ENCODE results near the gene TIGD1. TPM values are rescaled to one million over a fixed set of nuclear protein-coding genes. Genes with fewer than 3 reads are reported as not detected.

The TIGD1 gene
- total RNA-seq, 1 donor from 2014 or later = 12.3 TPM

DNA sequence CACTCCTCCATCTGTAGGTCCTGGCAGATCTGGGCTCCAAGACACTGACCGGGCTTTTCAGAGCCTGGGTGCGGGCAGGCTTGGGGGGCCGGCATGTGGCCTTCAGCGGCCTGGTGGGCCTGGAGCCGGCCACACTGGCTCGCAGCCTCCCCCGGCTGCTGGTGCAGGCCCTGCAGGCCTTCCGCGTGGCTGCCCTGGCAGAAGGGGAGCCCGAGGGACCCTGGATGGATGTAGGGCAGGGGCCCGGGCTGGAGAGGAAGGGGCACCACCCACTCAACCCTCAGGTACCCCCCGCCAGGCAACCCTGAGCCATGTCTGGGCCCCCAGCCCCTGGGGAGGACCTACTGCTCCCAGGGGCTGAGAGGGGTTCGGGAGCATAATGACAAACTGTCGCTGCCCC, 25.2 kb downstream of the TIGD1 start:
- H3K27me3 Mint-ChIP-seq (ENCODE audit: unreplicated experiment) = peaks cover 12% of the 10 kb centered on the region
- peak; percentile 42 for DNase-seq
- no peak overlapping the region for H3K27ac Mint-ChIP-seq (ENCODE audit: unreplicated experiment)
- no peaks in the 10 kb centered on the region for H3K36me3 Mint-ChIP-seq (ENCODE audit: unreplicated experiment)
- no peak overlapping the region for H3K4me3 Mint-ChIP-seq (ENCODE audit: unreplicated experiment)
- peaks cover 3% of the 10 kb centered on the region for H3K4me1 Mint-ChIP-seq (ENCODE audit: low read depth, unreplicated experiment)
- peaks cover 2% of the 10 kb centered on the region for H3K9me3 Mint-ChIP-seq (ENCODE audit: unreplicated experiment)
- TF ChIP-seq, protein P1, sequence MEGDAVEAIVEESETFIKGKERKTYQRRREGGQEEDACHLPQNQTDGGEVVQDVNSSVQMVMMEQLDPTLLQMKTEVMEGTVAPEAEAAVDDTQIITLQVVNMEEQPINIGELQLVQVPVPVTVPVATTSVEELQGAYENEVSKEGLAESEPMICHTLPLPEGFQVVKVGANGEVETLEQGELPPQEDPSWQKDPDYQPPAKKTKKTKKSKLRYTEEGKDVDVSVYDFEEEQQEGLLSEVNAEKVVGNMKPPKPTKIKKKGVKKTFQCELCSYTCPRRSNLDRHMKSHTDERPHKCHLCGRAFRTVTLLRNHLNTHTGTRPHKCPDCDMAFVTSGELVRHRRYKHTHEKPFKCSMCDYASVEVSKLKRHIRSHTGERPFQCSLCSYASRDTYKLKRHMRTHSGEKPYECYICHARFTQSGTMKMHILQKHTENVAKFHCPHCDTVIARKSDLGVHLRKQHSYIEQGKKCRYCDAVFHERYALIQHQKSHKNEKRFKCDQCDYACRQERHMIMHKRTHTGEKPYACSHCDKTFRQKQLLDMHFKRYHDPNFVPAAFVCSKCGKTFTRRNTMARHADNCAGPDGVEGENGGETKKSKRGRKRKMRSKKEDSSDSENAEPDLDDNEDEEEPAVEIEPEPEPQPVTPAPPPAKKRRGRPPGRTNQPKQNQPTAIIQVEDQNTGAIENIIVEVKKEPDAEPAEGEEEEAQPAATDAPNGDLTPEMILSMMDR (IDR thresholded peaks at IDR 0.05; ENCODE audit: partially characterized antibody, unreplicated experiment) = no peak

DNA sequence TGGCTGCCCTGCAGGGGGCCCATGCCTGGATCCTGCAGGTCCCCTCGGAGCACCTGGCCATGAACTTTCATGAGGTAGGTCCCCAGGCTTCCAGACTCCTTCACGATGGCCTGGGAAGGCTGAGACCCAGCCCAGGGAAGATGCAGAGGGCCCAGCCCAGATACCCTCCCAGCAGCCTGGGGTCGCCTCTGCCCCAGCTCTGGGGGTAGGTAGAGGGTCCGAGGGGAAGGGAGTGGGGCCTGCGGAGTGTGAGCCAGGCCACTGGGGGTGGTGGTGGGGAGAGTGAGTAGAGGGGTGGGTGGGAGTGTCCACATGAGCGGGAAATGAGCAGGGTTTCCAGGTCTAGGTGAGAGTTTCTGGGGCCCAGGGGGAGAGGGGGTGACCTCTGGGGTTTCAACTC, 25.6 kb downstream of the TIGD1 start:
- Mint-ChIP-seq H3K27ac (ENCODE audit: unreplicated experiment) (no peak overlapping the region), H3K4me3 (ENCODE audit: unreplicated experiment) (no peak overlapping the region), H3K4me1 (ENCODE audit: low read depth, unreplicated experiment) (peaks cover 3% of the 10 kb centered on the region), H3K36me3 (ENCODE audit: unreplicated experiment) (no peaks in the 10 kb centered on the region), H3K27me3 (ENCODE audit: unreplicated experiment) (peaks cover 12% of the 10 kb centered on the region), H3K9me3 (ENCODE audit: unreplicated experiment) (peaks cover 2% of the 10 kb centered on the region)
- TF ChIP-seq, protein P1 (IDR thresholded peaks at IDR 0.05; ENCODE audit: partially characterized antibody, unreplicated experiment) = no peak
- peak; percentile 20 for DNase-seq

DNA sequence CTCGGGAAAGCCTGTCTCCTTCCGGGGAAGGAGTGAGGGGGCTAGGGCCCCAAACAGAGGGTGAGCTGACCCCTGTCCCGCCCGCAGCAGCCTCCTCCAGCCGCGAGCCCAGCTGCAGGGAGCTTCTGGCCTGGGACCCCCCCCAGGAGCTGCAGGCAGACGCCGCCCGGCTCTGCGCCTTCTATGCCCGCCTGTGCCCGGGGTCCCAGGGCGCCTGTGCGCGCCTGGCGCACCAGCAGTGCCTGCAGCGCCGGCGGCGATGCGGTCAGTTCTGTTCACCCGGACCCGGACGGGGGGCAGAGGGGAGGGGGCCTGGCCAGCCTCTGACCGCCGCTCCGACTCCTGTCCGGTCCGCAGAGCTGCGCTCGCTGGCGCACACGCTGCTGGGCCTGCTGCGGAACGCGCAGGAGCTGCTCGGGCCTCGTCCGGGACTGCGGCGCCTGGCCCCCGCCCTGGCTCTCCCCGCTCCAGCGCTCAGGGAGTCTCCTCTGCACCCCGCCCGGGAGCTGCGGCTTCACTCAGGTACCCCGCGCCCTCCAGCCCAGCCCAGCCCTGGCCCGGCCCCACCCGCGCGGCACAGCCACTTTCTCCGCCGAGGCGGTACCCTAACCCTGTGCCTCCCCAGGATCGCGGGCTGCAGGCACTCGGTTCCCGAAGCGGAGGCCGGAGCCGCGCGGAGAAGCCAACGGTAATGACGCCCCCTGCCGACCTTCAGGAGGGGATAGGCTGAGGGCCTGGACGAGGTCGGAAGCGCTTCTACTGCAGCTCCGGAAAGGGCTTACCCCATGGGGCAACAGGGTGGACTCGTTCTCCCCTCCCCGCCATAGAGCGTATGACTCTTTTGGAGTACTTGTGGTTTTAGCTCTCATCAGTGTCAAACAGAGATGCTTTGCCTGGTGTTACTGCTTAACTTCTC, 26.4 kb downstream of the TIGD1 start:
- TF ChIP-seq, protein P1 (IDR thresholded peaks at IDR 0.05; ENCODE audit: partially characterized antibody, unreplicated experiment) = peak; percentile 51
- H3K36me3 Mint-ChIP-seq (ENCODE audit: unreplicated experiment) = no peaks in the 10 kb centered on the region
- DNase-seq = peak; percentile 84
- peaks cover 2% of the 10 kb centered on the region for H3K9me3 Mint-ChIP-seq (ENCODE audit: unreplicated experiment)
- peaks cover 12% of the 10 kb centered on the region for H3K27me3 Mint-ChIP-seq (ENCODE audit: unreplicated experiment)
- H3K4me3 Mint-ChIP-seq (ENCODE audit: unreplicated experiment) = peak overlapping the region; percentile 65
- peaks cover 3% of the 10 kb centered on the region for H3K4me1 Mint-ChIP-seq (ENCODE audit: low read depth, unreplicated experiment)
- H3K27ac Mint-ChIP-seq (ENCODE audit: unreplicated experiment) = peak overlapping the region; percentile 28

DNA sequence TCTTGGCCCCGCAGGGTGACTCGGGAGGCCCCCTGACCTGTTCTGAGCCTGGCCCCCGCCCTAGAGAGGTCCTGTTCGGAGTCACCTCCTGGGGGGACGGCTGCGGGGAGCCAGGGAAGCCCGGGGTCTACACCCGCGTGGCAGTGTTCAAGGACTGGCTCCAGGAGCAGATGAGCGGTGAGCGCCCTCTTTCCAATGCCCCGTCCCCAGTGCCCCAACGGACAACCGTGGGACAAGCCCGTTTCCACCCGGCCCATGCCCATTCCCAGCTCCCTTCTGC, 27.0 kb downstream of the TIGD1 start:
- peaks cover 4% of the 10 kb centered on the region for H3K9me3 Mint-ChIP-seq (ENCODE audit: unreplicated experiment)
- no peak overlapping the region for H3K27ac Mint-ChIP-seq (ENCODE audit: unreplicated experiment)
- H3K4me1 Mint-ChIP-seq (ENCODE audit: low read depth, unreplicated experiment) = peaks cover 3% of the 10 kb centered on the region
- TF ChIP-seq, protein P1 (IDR thresholded peaks at IDR 0.05; ENCODE audit: partially characterized antibody, unreplicated experiment) = no peak
- H3K27me3 Mint-ChIP-seq (ENCODE audit: unreplicated experiment) = peaks cover 12% of the 10 kb centered on the region
- H3K36me3 Mint-ChIP-seq (ENCODE audit: unreplicated experiment) = no peaks in the 10 kb centered on the region
- no peak for DNase-seq
- no peak overlapping the region for H3K4me3 Mint-ChIP-seq (ENCODE audit: unreplicated experiment)

Data from glutamatergic neuron (in vitro differentiated cells).